GM18520 (cell line): ENCODE measurements around the gene CTSW.

Source experiments
- ATAC-seq: cut with Tn5 transposase; IDR thresholded peaks from one replicate; pipeline ENCODE4 v1.9.1; 2021; ENCODE audit not compliant: unreplicated experiment

CTSW gene

GRCh38 chr11:65898656-65899355 lies 19.2 kb downstream of the CTSW start:
- ATAC-seq = no peak

- no peak for ATAC-seq
Measured at GRCh38 chr11:65899356-65900124, 19.9 kb downstream of the CTSW start.

- peak; percentile 71 for ATAC-seq
Measured at GRCh38 chr11:65900125-65900898, 20.7 kb downstream of the CTSW start, which contains the start of gene FOSL1. FOSL1 (minus strand) TSS chr11:65900388; CDS start chr11:65900339, 49 bp downstream.

GRCh38 chr11:65900899-65901180 lies 21.2 kb downstream of the CTSW start:
- ATAC-seq = no peak

GRCh38 chr11:65903068-65903481 lies 23.4 kb downstream of the CTSW start:
- ATAC-seq = no peak

GRCh38 chr11:65903715-65904114 lies 24.1 kb downstream of the CTSW start:
- no peak for ATAC-seq

- no peak for ATAC-seq
Measured at GRCh38 chr11:65906602-65907001, 27.0 kb downstream of the CTSW start.

GRCh38 chr11:65907878-65908277 lies 28.2 kb downstream of the CTSW start:
- ATAC-seq = no peak

GRCh38 chr11:65911682-65912568 lies 32.3 kb downstream of the CTSW start:
- no peak for ATAC-seq

- ATAC-seq = no peak
Measured at GRCh38 chr11:65912845-65913244, 33.2 kb downstream of the CTSW start.

GRCh38 chr11:65915101-65915820 lies 35.6 kb downstream of the CTSW start:
- no peak for ATAC-seq

GRCh38 chr11:65915821-65916251 lies 36.2 kb downstream of the CTSW start:
- ATAC-seq = no peak

- ATAC-seq = no peak
Measured at GRCh38 chr11:65916391-65916790, 36.8 kb downstream of the CTSW start.

GRCh38 chr11:65917077-65917433 lies 37.4 kb downstream of the CTSW start:
- no peak for ATAC-seq

- ATAC-seq = no peak
Measured at GRCh38 chr11:65917434-65918210, 38.0 kb downstream of the CTSW start.

- ATAC-seq = peak; percentile 32
Measured at GRCh38 chr11:65918211-65919140, 38.8 kb downstream of the CTSW start, which contains the start of gene C11orf68. C11orf68 (minus strand) TSS chr11:65919062; CDS start chr11:65919031, 31 bp downstream.

- peak; percentile 86 for ATAC-seq
Measured at GRCh38 chr11:65919141-65919572, 39.5 kb downstream of the CTSW start, which contains the start of gene DRAP1. DRAP1 (plus strand) TSS chr11:65919426; CDS start chr11:65919502, 76 bp downstream.
